Glutamatergic neuron (in vitro differentiated cells): ENCODE data around the gene SPPL2B. TPM values are rescaled to one million over a fixed set of nuclear protein-coding genes. Genes with fewer than 3 reads are reported as not detected.
A peak's percentile ranks its signal among the peaks of the same experiment; 100 is the strongest.

Experiments
- DNase-seq: peaks from one replicate; pipeline ENCODE4 v3.0.0; 2022
- H3K27ac Mint-ChIP-seq: one replicate; pipeline ENCODE4 v1.8.0; 2020; ENCODE audit warnings: mild to moderate bottlenecking, mixed read lengths, inconsistent platforms; ENCODE audit not compliant: unreplicated experiment
- H3K27me3 Mint-ChIP-seq: one replicate; pipeline ENCODE4 v1.8.0; 2020; ENCODE audit warnings: mild to moderate bottlenecking, moderate library complexity, mixed read lengths, inconsistent platforms; ENCODE audit not compliant: unreplicated experiment
- H3K36me3 Mint-ChIP-seq: one replicate; pipeline ENCODE4 v1.8.0; 2020; ENCODE audit warnings: mild to moderate bottlenecking, mixed read lengths, inconsistent platforms; ENCODE audit not compliant: unreplicated experiment
- H3K4me1 Mint-ChIP-seq: one replicate; pipeline ENCODE4 v1.8.0; 2020; ENCODE audit warnings: mild to moderate bottlenecking, low read depth, mixed read lengths, inconsistent platforms; ENCODE audit not compliant: unreplicated experiment
- H3K4me3 Mint-ChIP-seq: one replicate; pipeline ENCODE4 v1.8.0; 2020; ENCODE audit warnings: mild to moderate bottlenecking, mixed read lengths, inconsistent platforms; ENCODE audit not compliant: unreplicated experiment
- H3K9me3 Mint-ChIP-seq: one replicate; pipeline ENCODE4 v1.8.0; 2020; ENCODE audit warnings: mild to moderate bottlenecking, moderate library complexity, mixed read lengths, inconsistent platforms; ENCODE audit not compliant: unreplicated experiment
- total RNA-seq: library from RNA; stranded (reverse); fragmentation: NEBNext Ultra II Directional; extraction: Animal tissue kit (Norgen Biotek cat#: 25700); gene quantifications from one replicate; pipeline ENCODE4 v1.2.1, GENCODE V29; 2021; ENCODE audit not compliant: unreplicated experiment
- TF ChIP-seq, protein P1 (sequence below): fragments of 200-600 bp; sonication (generic); IDR thresholded peaks from one replicate; pipeline ENCODE4 v1.5.0; 2021; ENCODE audit not compliant: partially characterized antibody, unreplicated experiment

The SPPL2B gene
- total RNA-seq, 1 donor from 2014 or later: 166 TPM

- Mint-ChIP-seq H3K27me3 (peaks cover 21% of the 10 kb centered on the region), H3K9me3 (peaks cover 10% of the 10 kb centered on the region), H3K36me3 (no peaks in the 10 kb centered on the region), H3K4me1 (peaks cover 12% of the 10 kb centered on the region), H3K4me3 (no peak overlapping the region), H3K27ac (no peak overlapping the region)
- TF ChIP-seq, protein P1, sequence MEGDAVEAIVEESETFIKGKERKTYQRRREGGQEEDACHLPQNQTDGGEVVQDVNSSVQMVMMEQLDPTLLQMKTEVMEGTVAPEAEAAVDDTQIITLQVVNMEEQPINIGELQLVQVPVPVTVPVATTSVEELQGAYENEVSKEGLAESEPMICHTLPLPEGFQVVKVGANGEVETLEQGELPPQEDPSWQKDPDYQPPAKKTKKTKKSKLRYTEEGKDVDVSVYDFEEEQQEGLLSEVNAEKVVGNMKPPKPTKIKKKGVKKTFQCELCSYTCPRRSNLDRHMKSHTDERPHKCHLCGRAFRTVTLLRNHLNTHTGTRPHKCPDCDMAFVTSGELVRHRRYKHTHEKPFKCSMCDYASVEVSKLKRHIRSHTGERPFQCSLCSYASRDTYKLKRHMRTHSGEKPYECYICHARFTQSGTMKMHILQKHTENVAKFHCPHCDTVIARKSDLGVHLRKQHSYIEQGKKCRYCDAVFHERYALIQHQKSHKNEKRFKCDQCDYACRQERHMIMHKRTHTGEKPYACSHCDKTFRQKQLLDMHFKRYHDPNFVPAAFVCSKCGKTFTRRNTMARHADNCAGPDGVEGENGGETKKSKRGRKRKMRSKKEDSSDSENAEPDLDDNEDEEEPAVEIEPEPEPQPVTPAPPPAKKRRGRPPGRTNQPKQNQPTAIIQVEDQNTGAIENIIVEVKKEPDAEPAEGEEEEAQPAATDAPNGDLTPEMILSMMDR: peak; percentile 45
- DNase-seq: peak; percentile 84
Observed at GRCh38 chr19:2291185-2291751, 37.2 kb upstream of the SPPL2B start.

GRCh38 chr19:2294687-2295335, 33.7 kb upstream of the SPPL2B start:
- Mint-ChIP-seq H3K27ac (no peak overlapping the region), H3K36me3 (no peaks in the 10 kb centered on the region), H3K4me1 (peaks cover 5% of the 10 kb centered on the region), H3K27me3 (peaks cover 5% of the 10 kb centered on the region), H3K4me3 (peak overlapping the region; percentile 63), H3K9me3 (peaks cover 2% of the 10 kb centered on the region)
- peak; percentile 54 for DNase-seq
- TF ChIP-seq, protein P1: no peak

DNA sequence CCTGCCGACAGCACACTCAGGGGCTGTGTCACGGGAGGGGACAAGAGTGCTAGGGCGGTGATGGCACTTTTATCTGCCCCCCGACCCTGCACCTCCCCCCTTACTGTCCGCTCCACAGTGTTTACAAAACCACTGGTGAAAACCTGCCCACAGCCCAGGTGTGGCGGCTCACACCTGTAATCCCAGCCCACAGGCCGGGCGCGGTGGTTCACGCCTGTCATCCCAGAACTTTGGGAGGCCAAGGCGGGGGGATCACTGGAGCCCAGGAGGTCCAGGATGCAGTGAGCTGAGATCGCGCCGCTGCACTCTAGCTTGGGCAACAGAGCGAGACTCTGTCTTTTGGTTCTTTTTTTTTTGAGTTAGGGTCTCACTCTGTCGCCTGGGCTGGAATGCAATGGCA, 32.3 kb upstream of the SPPL2B start:
- Mint-ChIP-seq H3K9me3 (peaks cover 2% of the 10 kb centered on the region), H3K36me3 (no peaks in the 10 kb centered on the region), H3K27ac (no peak overlapping the region), H3K27me3 (peaks cover 5% of the 10 kb centered on the region), H3K4me3 (no peak overlapping the region), H3K4me1 (peaks cover 6% of the 10 kb centered on the region)
- no peak for DNase-seq
- TF ChIP-seq, protein P1: no peak

- Mint-ChIP-seq H3K4me3 (no peak overlapping the region), H3K27me3 (peaks cover 9% of the 10 kb centered on the region)
Observed at GRCh38 chr19:2300533-2300932, 28.0 kb upstream of the SPPL2B start.

More at GRCh38 chr19:2300533-2300932, 28.0 kb upstream of the SPPL2B start:
- Mint-ChIP-seq H3K36me3 (no peaks in the 10 kb centered on the region), H3K4me1 (peaks cover 3% of the 10 kb centered on the region), H3K9me3 (peaks cover 2% of the 10 kb centered on the region), H3K27ac (no peak overlapping the region)
- TF ChIP-seq, protein P1: no peak
- DNase-seq: no peak
